Measurements from ENCODE around the gene TRAPPC6A.

Gene TRAPPC6A

DNA sequence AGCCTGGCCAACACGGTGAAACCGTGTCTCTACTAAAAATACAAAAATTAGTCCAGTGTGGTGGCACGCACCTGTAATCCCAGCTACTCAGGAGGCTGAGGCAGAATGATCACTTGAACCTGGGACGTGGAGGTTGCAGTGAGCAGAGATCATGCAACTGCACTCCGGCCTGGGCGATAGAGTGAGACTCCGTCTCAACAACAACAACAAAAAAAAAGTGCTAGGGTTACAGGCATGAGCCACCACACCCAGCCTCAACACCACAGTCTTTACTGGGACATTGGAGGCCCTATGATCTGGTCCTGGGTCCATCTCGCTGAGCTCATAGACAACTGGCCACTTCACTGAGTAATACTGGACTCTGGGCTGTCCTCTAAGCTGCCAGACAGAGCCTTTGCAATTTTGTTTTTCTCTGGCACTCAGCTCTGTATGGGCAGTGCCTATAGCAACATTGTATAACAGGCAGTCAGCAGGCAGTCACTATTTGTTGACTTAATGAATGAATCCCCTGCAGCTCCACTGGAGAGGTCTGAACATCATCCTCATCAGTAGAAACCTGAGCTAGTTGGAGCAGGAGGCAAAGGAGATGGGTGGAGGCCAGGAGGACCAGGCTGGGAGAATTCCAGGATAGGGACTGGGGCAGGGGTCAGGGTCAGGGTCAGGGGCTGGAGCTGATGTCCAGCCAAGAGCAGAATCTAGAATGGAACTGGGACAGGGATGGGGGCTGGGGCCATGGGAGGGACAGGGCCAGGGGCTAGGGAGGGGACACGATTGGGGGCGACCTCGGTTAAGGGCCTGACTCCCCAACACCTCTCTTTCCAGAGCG is 8.7 kb upstream of the TRAPPC6A start:
- DNase-seq (ENCODE audit: low read depth in 2 of 3, low spot score in 1 of 3), result no peak

- no peak for DNase-seq (ENCODE audit: low read depth in 2 of 3, low spot score in 1 of 3)
These were observed 6.1 kb upstream of the TRAPPC6A start for GRCh38 chr19:45184115-45184514.

DNA sequence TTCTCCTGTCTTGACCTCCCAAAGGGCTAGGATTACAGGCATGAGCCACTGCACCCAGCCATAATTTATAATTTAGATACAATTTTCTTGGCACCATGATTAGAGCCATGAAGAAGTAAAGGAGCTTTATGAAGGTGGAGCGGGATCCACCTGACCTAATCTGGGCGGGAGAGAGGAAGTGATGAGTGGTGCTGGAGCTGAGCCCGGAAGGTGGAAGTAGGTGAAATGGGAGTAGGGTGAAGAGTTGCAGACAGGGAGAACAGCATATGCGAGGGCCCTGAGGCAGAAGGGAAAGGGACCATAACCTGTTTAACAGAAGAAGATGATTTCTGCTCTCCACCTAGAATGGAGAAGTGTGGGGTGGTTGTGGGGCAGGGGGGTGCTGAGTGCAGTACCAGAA is 4.7 kb upstream of the TRAPPC6A start:
- no peak for DNase-seq (ENCODE audit: low read depth in 2 of 3, low spot score in 1 of 3)

- DNase-seq (ENCODE audit: low read depth in 2 of 3, low spot score in 1 of 3), result no peak
These were observed 2.9 kb upstream of the TRAPPC6A start for GRCh38 chr19:45180936-45181335.

DNA sequence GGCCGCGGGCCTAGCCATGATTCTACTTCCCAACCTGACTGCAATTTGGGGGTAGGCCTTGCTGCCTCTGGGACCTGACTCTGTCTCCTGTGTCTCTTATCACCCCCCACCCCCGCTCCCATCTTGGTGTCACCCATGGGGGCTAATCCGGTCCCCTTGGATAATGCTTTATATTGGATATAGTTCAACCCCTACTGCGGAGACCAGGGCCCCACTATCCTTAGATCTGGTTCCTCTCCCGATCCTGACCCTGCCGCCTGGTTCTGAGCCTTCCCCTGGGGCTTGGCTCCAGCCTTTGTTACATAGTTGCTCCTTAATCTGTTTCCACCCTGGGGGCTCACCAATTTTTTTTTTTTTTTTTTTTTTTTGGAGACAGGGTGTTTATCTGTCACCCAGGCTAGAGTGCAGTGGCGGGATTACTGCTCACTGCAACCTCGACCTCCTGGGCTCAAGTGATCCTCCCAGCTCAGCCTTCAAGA is 1.9 kb upstream of the TRAPPC6A start:
- no peak for DNase-seq (ENCODE audit: low read depth in 2 of 3, low spot score in 1 of 3)

DNA sequence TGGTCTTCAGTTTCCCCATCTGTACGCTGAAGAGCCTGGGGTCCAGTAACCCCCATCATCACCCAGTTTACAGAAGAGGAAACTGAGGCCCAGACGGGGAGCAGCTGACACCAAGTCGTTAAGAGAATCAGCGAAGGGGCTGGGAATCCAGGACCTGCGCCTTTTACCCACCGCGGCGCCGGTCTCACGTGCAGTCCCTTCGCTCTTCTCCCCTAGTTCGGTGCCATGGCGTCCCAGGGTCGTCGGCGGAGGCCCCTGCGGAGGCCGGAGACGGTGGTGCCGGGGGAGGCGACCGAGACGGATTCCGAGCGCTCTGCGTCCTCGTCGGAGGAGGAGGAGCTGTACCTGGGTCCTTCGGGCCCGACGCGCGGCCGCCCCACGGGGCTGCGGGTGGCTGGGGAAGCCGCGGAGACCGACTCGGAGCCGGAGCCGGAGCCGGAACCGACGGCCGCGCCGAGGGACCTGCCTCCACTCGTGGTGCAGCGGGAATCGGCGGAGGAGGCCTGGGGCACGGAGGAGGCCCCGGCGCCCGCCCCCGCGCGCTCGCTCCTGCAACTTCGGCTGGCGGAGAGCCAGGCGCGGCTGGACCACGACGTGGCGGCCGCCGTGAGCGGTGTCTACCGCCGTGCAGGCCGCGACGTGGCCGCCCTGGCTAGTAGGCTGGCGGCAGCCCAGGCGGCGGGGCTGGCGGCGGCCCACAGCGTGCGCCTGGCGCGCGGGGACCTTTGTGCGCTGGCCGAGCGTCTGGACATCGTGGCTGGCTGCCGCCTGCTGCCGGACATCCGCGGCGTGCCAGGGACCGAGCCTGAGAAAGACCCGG is 1.2 kb upstream of the TRAPPC6A start:
- DNase-seq (ENCODE audit: low read depth in 2 of 3, low spot score in 1 of 3), result peak in 1 of 3 donors; percentile 33

- DNase-seq (ENCODE audit: low read depth in 2 of 3, low spot score in 1 of 3), result peak; percentile 97 to 100 (median 100)
These were observed 430 bp upstream of the TRAPPC6A start, which contains the start of gene BLOC1S3 for GRCh38 chr19:45178262-45179071. Gene BLOC1S3 (plus strand): TSS chr19:45178784. CDS start chr19:45179297, 513 bp downstream.

DNA sequence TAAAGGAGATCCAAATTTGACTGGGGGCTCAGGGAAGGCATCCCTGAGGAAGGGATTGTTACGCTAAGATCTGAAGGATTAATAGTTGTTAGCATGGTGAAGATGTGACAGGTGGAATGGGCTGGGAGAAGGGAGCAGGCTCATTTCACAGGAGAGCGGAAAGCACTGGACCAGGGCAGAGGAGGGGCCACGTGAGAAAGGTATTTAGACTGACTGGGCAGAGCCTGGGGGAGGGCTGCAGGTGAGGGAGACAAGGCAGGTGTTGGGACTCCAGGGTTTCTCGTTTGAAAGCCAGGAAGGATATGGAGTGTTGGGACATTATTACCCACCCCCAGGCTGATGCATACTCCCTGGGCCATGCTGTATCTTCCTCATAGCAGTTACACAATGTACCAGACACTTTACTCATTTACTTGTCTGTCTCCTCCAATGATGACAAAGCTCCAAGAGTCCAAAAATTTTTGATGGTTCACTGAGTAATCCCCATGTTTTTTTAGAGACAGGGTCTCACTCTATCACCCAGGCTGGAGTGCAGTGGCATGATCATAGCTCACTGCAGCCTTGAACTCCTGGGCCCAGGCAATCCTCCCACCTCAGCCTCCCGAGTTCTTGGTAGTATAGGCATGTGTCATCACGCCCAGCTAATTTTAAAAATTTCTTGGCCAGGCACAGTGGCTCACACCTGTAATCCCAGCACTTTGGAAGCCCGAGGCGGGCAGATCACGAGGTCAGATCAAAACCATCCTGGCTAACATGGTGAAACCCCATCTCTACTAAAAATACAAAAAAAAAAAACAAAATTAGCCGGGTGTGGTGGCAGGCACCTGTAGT is 2.3 kb downstream of the TRAPPC6A start:
- no peak for DNase-seq (ENCODE audit: low read depth in 2 of 3, low spot score in 1 of 3)

- DNase-seq (ENCODE audit: low read depth in 2 of 3, low spot score in 1 of 3), result no peak
These were observed 4.2 kb downstream of the TRAPPC6A start for GRCh38 chr19:45173816-45174215.

DNA sequence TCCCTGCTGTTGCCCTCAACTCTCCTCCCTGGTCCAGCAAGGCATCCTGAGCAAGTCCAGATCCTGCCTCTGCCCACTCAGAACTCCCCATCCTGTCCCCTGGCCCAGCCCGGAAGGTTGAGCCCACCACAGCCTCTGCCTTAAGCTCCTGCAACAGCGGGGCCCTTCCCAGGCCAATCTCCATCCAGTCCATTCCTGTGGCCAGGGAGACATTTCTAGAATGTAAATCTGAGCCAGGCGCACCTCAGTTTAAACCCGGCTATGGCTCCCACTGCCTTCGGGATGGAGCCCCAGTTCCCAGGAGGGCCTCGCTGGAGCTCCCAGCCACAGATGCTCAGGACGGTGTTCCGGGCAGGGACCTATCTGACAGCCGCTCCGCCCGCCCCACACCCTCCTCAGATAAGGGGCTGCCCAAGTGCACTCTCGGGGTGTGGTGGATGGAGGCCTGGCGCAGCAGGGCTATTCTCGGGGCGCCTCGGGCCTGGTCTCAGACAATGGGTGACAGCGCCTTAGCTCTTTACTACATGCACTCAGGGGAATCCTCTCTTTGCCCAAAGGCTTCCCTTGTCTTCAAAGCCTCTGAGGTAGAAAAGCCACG is 5.3 kb downstream of the TRAPPC6A start:
- no peak for DNase-seq (ENCODE audit: low read depth in 2 of 3, low spot score in 1 of 3)

GRCh38 chr19:45172173-45172572 is 5.9 kb downstream of the TRAPPC6A start:
- DNase-seq (ENCODE audit: low read depth in 2 of 3, low spot score in 1 of 3), result no peak

DNA sequence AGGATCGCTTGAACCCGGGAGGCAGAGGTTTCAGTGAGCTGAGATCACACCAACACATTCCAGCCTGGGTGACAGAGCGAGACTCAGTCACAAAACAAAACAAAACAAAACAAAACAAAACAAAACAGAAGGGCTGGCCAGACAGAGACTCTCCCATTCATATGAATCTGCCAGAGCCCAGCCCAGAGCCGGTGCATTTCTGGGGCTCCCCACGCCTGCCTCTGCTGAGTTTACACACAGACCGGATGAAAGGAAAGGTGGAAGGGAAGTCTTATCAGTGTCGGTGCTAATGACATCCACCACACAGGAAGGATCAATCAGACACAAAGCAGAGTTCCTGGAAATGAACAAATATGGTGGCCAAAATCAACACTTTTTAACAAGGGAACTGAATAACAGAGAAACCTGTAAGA is 6.8 kb downstream of the TRAPPC6A start:
- no peak for DNase-seq (ENCODE audit: low read depth in 2 of 3, low spot score in 1 of 3)

DNA sequence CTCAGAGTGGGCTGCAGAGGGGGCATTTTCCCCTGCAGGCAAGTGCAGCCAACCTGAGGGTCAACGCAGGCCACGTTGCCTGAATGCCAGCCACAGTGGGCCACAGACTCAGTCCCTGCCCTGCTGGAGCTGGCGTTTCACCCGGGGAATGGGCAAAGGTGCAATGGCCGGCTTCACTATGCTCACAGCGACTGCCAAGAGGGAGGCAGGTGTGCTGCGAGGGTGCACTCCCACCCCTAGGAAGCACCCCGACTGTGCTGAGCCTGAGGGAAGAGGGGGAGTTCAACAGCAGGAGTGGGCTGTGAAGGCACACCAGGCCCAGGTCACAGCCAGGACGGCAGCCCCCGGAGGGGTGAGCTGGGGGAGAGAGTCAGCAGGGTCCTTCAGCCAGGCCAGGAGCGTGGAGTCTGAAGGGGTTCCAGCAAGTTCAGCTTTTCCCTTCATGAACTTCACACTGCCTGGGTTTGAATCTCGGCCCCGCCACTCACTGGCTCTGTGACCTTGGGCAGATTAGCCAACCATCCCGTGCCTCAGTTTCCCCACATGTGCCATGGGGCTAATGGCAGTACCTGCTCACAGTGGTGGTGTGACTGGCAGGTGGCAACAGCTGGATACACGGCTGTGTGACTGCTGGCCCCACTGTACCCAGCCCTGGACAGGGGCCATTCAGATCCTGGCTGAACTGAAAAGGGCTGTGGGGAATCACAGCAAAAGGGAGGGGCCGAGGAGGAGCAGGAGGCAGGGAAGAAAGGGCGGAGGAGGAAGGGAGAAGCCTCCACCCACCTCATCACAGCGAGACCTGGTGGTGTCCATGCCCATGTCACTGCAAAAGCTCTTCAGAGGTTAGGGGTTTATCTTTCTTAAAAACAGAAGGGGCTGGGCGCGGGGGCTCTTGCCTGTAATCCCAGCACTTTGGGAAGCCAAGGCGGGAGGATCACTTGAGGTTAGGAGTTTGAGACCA is 7.6 kb downstream of the TRAPPC6A start:
- DNase-seq (ENCODE audit: low read depth in 2 of 3, low spot score in 1 of 3), result no peak

- no peak for DNase-seq (ENCODE audit: low read depth in 2 of 3, low spot score in 1 of 3)
These were observed 8.4 kb downstream of the TRAPPC6A start for GRCh38 chr19:45169602-45170001.

GRCh38 chr19:45168767-45169351 is 9.2 kb downstream of the TRAPPC6A start:
- no peak for DNase-seq (ENCODE audit: low read depth in 2 of 3, low spot score in 1 of 3)

DNA sequence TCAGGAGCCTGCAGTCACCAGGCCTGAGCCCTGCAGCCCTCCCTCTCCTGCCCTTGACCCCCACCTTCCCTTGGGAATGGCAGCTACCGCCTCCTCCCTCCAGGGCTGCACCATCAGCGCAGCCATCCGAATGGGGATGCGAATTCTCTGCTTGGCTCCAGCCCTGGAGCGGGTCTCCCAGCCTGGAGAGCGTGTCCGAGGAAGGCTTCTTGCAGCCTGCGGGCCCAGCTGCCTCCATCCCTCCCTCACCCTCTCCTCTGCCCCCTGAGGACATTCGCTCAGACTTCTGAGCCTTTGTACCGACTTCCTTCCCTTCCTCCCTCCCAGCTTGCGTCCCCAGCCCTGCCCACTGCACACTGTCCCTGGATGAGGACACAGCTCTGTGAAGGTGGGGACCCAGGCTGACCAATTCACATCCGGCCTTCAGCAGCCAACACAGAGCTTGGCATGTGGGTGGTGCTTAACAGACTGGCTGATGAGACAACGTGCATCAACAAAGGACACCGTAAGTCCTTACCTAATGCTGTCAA is 11.2 kb downstream of the TRAPPC6A start:
- no peak for DNase-seq (ENCODE audit: low read depth in 2 of 3, low spot score in 1 of 3)

GRCh38 chr19:45164577-45165335 is 13.3 kb downstream of the TRAPPC6A start:
- peak; percentile 21 to 68 (median 39) for DNase-seq (ENCODE audit: low read depth in 2 of 3, low spot score in 1 of 3)
